GM10266 (cell line): ENCODE data around the gene RAB15.

Experiments
- DNase-seq: peaks from one replicate; pipeline ENCODE4 v3.0.0; 2012; ENCODE audit errors: extremely low spot score
- TF ChIP-seq, protein P1 (sequence below): IDR thresholded peaks from 2 replicates; pipeline ENCODE4 v1.5.1; 2012; ENCODE audit warnings: mild to moderate bottlenecking, low read depth; ENCODE audit not compliant: control insufficient read depth, insufficient read depth; ENCODE audit errors: missing control alignments

Gene RAB15

DNA sequence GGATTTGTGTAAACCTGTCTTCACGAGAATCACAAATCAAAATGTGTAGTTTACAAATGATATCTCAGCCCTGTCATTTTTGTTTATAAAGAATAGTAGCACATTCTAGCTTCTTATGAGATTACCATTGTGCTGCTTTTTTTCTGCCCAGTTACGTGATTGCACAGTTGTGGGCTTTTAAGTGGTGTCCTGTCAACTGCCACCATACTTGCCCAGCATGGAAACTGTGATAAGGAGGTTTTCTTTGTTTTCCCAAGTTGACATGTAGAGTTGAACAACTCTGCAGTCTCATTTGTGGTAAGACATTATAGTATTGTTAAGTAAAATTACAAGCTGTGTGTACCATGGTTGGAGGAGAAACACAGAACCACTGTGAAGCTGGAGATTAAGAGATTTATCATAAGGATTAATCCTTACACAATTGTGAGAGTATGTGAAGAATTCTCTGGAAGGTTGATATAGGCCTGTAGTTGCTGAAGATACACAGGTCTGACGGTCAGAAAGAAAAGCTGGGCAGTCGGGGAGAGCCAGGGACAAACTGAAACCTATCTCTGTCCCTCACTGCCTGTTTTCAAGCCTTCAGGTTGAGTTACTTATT, 45.6 kb downstream of the RAB15 start:
- no peak for DNase-seq
- TF ChIP-seq, protein P1, sequence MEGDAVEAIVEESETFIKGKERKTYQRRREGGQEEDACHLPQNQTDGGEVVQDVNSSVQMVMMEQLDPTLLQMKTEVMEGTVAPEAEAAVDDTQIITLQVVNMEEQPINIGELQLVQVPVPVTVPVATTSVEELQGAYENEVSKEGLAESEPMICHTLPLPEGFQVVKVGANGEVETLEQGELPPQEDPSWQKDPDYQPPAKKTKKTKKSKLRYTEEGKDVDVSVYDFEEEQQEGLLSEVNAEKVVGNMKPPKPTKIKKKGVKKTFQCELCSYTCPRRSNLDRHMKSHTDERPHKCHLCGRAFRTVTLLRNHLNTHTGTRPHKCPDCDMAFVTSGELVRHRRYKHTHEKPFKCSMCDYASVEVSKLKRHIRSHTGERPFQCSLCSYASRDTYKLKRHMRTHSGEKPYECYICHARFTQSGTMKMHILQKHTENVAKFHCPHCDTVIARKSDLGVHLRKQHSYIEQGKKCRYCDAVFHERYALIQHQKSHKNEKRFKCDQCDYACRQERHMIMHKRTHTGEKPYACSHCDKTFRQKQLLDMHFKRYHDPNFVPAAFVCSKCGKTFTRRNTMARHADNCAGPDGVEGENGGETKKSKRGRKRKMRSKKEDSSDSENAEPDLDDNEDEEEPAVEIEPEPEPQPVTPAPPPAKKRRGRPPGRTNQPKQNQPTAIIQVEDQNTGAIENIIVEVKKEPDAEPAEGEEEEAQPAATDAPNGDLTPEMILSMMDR = no peak

DNA sequence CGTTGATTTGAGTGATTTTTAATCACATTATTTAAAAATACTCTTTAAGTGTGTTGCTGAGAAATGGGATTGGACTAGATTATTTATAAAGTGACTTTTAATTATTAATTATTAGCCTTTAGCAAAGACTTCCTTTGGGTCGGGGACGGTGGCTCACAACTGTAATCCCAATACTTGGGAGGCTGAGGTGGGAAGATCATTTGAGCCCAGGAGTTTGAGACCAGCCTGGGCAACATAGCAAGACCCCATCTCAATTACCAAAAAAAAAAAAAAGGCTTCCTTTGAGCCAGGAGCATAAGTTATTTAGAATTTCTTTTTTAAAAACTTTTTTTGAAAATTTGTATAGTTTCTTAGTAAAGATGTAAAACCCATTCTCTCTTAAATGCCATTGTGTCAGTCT, 49.1 kb downstream of the RAB15 start:
- DNase-seq = no peak
- TF ChIP-seq, protein P1 = no peak

DNA sequence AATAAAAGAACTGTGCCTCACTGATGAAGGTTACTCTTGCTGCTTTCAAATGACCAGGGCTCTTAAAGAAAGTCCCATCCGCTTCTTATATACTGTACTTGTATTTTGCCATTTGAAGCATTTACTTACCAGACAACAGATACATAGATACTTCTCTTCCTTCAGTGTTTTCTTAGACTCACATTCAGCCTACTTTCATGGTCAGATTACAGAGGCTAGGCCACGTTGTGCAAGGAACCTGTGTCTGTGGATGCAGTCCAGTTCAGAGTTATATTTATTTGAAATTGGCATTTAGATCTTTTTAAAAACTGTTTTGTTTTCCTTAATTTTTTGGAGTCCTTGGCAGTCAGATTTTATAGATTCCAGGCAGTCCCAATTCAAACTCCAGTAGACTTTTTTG, 51.7 kb downstream of the RAB15 start:
- TF ChIP-seq, protein P1 = no peak
- DNase-seq = no peak

DNA sequence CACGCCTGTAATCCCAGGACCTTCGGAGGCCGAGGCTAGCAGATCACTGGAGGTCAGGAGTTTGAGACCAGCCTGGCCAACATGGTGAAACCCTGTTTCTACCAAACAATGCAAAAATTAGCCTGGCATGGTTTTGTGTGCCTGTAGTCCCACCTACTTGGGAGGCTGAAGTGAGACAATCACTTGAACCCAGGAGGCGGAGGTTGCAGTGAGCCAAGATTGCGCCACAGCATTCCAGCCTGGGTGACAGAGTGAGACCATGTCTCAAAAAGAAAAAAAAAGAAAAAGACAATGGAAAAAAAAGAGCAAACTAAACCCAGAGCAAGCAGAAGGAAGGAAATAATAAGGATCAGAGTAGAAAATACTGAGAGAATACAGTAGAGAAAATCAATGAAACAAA, 52.5 kb downstream of the RAB15 start:
- DNase-seq = no peak
- TF ChIP-seq, protein P1 = no peak

DNA sequence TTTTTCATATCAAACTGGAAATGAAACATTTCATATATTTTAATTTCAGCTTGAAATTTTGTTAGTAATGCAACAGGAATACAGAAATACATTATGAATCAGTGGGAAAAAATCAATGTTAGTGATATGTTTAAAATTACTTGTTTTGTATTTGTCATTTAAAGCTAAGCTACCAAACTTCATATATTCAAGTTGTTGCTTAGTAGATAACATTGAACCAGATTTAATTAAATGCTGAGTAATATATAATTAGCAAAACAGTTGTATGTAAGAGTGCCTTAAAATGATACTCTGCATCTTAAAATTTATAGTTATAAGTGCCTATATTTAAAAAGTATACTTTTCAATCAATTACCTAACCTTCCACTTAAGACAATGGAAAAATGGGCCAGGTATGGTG, 52.9 kb downstream of the RAB15 start:
- DNase-seq = no peak
- TF ChIP-seq, protein P1 = no peak

DNA sequence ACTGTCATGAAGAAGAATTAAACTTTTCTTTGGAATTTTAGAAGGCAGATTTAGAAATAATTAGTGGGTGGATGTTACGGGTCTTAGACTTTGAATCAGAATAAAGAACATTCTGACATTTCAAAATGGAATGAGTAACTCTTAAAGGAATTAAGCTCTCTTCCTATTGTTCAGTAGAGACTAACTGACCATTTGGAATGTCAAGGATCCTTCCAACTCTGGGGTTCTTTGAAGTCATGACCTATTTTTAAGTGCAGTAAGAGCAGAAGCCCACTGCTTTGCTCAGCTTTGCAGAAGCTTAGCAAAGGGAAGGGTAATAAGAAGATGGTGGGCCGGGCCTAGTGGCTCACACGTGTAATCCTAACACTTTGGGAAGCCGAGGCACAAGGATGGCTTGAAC, 53.9 kb downstream of the RAB15 start:
- TF ChIP-seq, protein P1 = no peak

DNA sequence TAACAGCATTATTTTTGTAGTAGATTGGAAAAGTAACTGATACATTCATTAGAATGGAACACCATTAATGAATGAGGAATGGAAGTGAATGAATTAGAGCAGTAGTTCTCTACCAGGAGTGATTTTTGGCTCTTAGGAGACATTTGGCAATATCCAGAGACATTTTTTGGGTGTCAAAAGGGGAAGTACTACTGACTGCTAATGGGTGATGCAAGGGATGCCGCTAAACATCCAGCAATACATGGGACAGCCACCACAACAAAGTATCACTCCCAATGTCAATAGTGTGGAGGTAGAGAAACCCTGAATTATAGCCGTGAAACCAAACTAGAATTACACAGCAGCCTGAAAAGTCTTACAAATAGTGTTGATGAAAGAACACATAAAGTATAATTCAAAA, 56.3 kb downstream of the RAB15 start:
- DNase-seq = no peak
- TF ChIP-seq, protein P1 = no peak

More for the DNA sequence above, 53.9 kb downstream of the RAB15 start:
- no peak for DNase-seq
